Stimulated activated CD4-positive, alpha-beta T cell treated with anti-CD3 and anti-CD28 coated beads, Interleukin-15, amount 100 ng/mL, for 48 hours (primary cell): ENCODE results near the gene NABP1.

ENCODE experiments used
- DNase-seq, 2 donors: peaks; one replicate each; pipeline ENCODE4 v3.0.0-alpha.2; 2020; ENCODE audit warnings: low read depth in 2 of 2

Gene NABP1

DNA sequence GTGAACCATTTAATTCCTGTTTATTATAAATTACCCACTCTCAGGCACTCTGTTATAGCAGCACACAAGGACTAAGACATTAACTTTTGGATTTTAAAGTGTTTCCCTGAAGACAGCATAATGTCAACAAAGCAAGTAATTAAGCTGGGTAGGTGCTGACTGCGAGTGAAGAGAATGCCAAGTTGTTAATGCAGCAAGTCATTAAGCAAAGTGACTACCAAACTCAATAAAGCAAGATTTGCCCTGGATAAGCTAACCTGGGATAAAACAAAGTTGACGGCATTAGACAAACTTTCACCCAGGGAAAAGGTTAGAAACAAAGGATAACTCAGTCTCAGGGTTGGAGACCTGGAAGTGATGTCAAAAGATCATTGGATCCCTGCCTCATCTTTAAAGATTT lies 28.4 kb upstream of the NABP1 start:
- no peak for DNase-seq

DNA sequence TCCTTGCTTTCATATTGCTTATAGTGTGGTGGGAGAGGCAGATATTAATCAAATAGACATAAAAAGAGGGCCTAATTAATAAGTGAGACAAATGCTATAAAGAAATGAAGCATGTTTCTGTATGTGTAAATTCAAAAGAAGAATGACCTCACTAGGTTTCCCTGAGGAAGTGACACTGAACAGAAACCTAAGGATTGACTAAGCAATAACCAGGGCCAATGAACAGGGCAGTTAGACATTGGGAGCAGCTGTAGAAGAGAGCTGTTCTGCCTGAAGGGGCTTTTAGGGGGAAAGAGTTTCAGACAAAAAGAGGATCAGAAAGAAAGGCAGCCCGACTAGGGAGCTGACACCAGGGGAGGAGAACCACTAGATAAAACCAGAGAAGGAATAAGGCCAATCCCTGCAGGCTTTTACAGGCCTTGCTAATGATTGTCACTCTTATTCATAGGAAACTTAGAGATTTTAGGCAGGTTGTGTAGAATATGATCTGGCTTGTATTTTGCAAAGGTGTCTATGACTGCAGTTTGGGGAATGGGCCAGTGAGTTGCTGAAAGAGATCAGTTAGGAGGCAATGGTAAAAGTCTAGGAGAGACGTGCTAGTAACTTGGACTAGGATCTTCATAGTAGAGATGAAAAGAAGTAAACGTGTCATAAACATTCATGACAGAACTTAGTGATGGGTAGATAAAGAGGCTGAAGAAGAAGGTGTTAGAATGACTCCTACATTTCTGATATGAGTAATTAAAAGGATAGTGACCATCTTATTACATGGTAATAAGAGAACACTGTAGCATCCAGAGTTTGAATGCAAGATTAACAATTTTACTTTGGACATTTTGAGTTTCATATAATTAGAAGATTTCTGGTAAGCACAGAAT lies 26.8 kb upstream of the NABP1 start:
- DNase-seq: no peak

DNA sequence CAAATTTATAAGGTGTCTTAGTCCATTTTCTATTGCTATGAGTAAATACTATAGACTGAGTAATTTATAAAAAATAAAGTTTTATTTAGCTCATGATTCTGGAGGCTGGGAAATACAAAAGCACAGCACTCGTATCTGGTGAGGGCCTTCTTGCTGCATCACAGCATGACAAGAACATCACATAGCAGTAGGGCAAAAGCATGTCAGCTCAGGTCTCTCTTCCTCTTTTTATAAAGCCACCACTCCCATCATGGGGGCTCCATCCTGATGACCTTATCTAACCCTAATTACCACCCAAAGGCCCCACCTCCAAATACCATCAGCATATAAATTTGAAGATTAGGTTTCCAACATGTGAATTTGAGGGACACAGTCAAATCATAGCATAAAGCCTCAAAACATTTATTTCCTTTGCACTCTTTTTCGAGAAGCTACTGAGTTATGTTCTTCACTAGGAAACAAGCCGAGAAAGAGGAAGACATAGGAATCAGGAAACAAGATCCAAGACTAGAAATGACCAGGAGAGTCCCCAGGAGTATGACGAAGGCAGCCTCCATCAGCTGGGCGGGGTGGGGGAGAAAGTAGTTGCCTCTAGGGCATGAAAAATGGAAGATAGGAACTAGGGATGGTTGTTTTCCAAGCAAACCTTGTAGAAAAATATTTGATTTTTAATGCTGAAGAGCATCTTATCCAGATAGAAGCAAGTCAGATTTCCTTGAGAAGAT lies 24.1 kb upstream of the NABP1 start:
- DNase-seq: no peak

DNA sequence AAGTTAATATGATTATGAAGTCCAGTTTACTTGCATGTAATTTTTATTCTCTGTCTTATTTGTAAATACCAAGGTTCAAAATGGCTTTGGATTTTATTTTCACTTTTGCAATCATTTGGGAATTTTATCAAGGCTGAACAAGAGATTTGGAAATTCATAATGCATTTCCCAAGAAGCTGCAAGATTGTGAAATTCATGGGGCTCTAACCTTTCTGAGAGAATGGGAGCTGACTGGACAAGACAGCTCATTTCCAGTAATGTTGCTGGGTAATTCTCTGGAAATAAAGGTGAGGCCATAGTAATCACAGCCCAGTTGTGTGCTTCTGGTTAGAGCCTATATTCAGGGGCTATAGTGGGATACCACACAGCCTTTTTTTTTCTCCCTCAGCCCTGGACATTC lies 21.5 kb upstream of the NABP1 start:
- no peak for DNase-seq

DNA sequence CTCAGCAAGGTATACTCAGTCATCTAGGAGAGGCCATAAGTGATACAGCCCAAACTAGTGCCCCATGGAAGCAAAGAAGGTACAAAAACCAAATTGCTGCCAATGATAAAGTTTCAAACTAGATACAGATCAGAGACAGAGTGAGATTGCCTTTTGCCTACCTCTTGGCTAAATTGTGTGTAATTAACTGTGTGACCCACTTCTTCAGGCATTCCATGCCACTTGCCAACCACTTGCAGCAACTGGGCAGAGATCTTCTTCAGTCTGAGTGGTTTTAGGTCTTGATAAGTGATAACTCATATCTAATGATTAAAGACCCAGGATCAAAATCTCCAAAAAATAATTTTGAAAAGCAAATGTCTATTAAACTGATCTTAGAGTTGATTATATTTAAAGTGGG lies 21.1 kb upstream of the NABP1 start:
- no peak for DNase-seq

DNA sequence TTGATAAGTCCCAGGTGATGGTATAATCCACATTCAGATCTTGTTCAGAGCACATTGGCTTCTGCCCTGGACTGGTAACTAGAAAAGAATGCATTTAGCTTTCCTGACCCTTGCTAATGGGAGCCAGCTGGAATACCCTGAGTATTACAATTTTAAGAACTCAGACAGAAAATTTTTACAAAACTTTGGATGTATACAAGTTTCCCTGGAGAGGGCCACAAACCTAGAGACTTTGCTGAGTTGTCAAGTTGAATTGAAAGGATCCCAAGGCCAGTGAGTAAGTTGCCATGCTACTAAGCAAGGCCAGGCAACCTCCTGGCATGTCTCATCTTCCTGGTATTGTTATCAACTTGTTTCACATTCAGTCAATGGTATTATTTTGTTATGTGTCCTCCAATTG lies 20.0 kb upstream of the NABP1 start:
- DNase-seq: no peak

GRCh38 chr2:191659198-191659597 lies 18.7 kb upstream of the NABP1 start:
- DNase-seq: no peak

GRCh38 chr2:191660575-191660974 lies 17.4 kb upstream of the NABP1 start:
- DNase-seq: no peak

- DNase-seq: no peak
Observed at GRCh38 chr2:191661097-191661924, 16.6 kb upstream of the NABP1 start.

DNA sequence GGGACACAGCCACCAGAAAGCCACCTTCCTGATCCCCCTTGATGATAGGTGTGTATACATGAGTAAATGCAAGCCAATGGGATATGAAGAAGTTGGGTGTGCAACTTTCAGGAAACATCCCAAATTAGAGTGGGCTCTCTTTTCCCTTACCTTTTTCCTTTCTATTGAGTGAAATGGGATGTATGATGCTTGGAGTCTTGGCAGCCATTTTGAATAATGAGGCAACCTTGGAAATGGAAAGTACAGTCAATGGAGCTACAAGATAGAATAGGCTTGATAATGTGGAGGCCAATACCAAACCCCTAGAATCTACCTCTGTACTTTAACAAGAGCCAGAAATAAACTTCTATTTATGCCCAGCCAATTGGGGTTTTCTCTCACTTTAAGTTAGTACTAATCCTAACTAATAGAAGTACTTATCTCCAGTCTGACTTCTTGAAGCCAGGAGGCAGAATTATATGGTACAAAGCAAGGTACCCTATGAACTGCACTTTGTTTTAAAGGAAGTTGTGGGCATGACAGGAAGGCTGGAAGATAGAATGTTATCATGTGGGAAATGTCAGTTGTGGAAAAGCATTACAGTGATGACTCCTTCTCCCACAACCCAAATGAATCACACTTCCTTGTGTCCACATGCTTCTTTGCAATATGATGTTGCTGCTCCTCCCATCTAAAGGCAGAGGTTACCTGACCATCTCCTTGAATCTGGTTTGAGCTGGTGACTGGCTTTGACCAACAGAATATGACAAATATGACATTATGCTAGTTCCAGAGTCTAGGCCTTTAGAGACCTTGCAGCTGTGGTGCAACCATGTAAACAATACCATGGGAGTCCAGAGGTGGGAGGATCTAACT lies 12.9 kb upstream of the NABP1 start:
- DNase-seq: no peak

DNA sequence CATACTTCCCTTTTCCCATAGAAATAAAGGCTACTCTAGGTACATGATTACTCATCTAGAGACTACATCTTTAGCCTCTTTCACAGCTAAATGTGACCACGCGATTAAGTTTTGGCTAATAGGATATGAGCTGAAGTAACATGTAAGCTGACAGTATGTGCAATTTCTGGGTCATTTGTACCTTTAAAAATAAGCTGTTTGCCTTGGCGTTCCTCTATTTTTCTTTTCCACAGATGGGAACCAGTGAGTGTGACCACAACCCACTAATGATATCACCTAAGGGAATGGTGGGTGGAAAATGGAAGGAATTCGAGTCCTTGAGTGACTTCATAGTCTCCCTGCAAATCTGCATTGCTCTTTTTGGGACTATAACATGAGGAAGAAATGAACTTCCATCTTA lies 11.7 kb upstream of the NABP1 start:
- no peak for DNase-seq

DNA sequence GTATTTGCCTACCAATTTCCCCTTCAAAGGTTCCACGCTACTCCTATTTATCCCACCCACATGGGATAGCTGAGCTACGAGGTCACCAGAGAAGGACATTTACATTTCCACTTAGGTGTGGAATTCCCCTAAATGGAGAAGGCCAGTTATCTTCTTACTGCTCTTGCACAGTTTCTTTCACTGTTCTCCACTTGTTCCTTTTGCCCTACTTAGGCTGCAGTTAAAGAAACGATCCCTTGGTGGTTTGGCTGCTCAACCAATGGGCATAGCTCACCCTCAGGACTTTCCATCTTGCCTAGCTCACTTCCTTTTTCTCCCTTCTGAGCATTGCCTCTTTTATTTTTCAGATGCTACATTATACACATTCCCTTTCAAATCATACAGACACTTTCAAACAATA lies 11.2 kb upstream of the NABP1 start:
- DNase-seq: no peak

GRCh38 chr2:191670076-191670475 lies 7.9 kb upstream of the NABP1 start:
- DNase-seq: no peak

- no peak for DNase-seq
Observed at GRCh38 chr2:191670787-191671186, 7.1 kb upstream of the NABP1 start.

GRCh38 chr2:191675807-191676721 lies 1.9 kb upstream of the NABP1 start:
- DNase-seq: peak in 1 of 2 donors; percentile 39

DNA sequence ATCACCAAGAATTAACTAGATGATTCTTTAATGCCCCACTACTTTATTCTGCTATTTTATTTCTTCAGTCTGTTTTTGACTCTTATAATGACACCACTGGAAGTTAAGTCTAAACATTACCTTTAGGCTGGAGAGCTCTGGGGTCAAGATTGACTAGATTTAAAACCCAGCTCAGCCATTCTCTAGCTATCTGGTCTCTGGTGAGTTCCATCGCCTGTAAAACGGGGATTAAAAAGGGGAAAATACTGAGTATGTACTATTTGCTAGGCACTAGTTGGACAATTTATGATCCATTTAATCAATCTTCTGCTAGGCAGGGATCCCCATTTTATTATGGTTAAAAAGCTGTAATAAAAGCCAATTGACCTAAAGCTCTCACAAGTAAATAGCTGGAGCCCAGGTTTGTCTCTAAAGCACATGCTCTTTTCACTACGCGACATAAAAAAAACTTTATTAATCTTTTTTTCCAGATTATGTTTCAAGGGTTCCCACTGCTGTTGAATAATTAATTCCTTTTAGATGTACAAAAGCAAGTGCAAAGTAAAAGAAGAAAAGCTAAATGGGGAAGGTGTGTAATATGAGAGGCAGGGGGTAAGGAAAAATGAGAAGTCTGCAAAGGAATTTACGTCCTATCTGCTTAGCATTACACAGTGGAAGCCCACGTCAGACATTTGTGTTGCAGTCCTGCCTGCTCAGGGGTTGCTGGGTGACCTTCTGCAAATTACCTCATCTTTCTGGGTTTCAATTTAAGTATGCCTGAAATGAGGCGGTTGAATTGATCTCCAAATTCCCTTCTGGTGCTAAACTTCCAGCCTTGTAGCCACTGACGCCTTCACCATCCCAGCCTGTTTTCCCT lies 918 bp upstream of the NABP1 start:
- DNase-seq: peak; percentile 34 to 54

GRCh38 chr2:191678437-191679100 lies 633 bp downstream of the NABP1 start:
- DNase-seq: peak; percentile 61 to 62

GRCh38 chr2:191679818-191680600 lies 2.1 kb downstream of the NABP1 start:
- DNase-seq: no peak
